GM19025 (cell line): ENCODE data around the gene DIP2C.
"Not testable (repeated sequence)": the region's sequence is repeated elsewhere in the genome, so short reads cannot be mapped to it uniquely, and the experiment has no call there.

Experiments
- ATAC-seq: cut with Tn5 transposase; IDR thresholded peaks from one replicate; pipeline ENCODE4 v1.9.1; 2021; ENCODE audit warnings: mild to moderate bottlenecking, low read depth, moderate library complexity; ENCODE audit not compliant: unreplicated experiment

The DIP2C gene

GRCh38 chr10:306675-307185, 382.7 kb downstream of the DIP2C start:
- ATAC-seq, result no peak

GRCh38 chr10:306007-306674, 383.3 kb downstream of the DIP2C start:
- ATAC-seq, result no peak

- no peak for ATAC-seq
Measured at GRCh38 chr10:305034-305433, 384.4 kb downstream of the DIP2C start.

GRCh38 chr10:301536-301935, 387.9 kb downstream of the DIP2C start:
- no peak for ATAC-seq

GRCh38 chr10:300580-300979, 388.9 kb downstream of the DIP2C start:
- ATAC-seq, result not testable (repeated sequence)

- no peak for ATAC-seq
Measured at GRCh38 chr10:299969-300368, 389.5 kb downstream of the DIP2C start.

GRCh38 chr10:299512-299911, 390.0 kb downstream of the DIP2C start:
- no peak for ATAC-seq

GRCh38 chr10:298033-298432, 391.4 kb downstream of the DIP2C start:
- ATAC-seq, result no peak

GRCh38 chr10:297567-297966, 391.9 kb downstream of the DIP2C start:
- no peak for ATAC-seq

GRCh38 chr10:293636-294035, 395.8 kb downstream of the DIP2C start:
- ATAC-seq, result no peak

GRCh38 chr10:290026-290725, 399.3 kb downstream of the DIP2C start:
- ATAC-seq, result no peak

- ATAC-seq, result no peak
Measured at GRCh38 chr10:289581-289980, 399.9 kb downstream of the DIP2C start.

GRCh38 chr10:288316-289200, 400.9 kb downstream of the DIP2C start:
- no peak for ATAC-seq

- no peak for ATAC-seq
Measured at GRCh38 chr10:287814-288213, 401.7 kb downstream of the DIP2C start.

- no peak for ATAC-seq
Measured at GRCh38 chr10:287026-287709, 402.3 kb downstream of the DIP2C start.

GRCh38 chr10:285216-285615, 404.3 kb downstream of the DIP2C start:
- no peak for ATAC-seq

GRCh38 chr10:283916-284356, 405.5 kb downstream of the DIP2C start:
- ATAC-seq, result peak; percentile 77

- no peak for ATAC-seq
Measured at GRCh38 chr10:283140-283479, 406.4 kb downstream of the DIP2C start.

GRCh38 chr10:282294-283139, 407.0 kb downstream of the DIP2C start:
- ATAC-seq, result no peak

GRCh38 chr10:279655-280054, 409.8 kb downstream of the DIP2C start:
- ATAC-seq, result no peak
